Endothelial cell of umbilical vein (primary cell): ENCODE data around the gene ITPR1.
A peak's percentile ranks its signal among the peaks of the same experiment; 100 is the strongest.

Source experiments
- CTCF ChIP-seq, 2 donors: IDR thresholded peaks; 1 replicate in 1 of 2; 2 replicates in 1 of 2; pipeline ENCODE4 v1.5.1; 2011; ENCODE audit warnings: low read length in 2 of 2, mild to moderate bottlenecking in 2 of 2, moderate library complexity in 2 of 2, control low read depth in 1 of 2, inconsistent platforms in 1 of 2, low read depth in 1 of 2; ENCODE audit not compliant: insufficient read depth in 1 of 2; ENCODE audit errors: extremely low read depth in 1 of 2
- EZH2 ChIP-seq: IDR thresholded peaks from 2 replicates; pipeline ENCODE4 v1.6.1; 2012; ENCODE audit warnings: borderline replicate concordance, low read depth, mild to moderate bottlenecking, moderate library complexity, low read length, inconsistent platforms; ENCODE audit not compliant: severe bottlenecking
- GATA2 ChIP-seq: IDR thresholded peaks from 2 replicates; pipeline ENCODE4 v1.7.0; 2011; ENCODE audit warnings: low read depth, mild to moderate bottlenecking, moderate library complexity, mixed read lengths, low read length; ENCODE audit not compliant: insufficient read length, insufficient read depth
- JUN ChIP-seq: IDR thresholded peaks from 2 replicates; pipeline ENCODE4 v1.6.1; 2011; ENCODE audit warnings: borderline replicate concordance, low read depth; ENCODE audit not compliant: insufficient read length, insufficient read depth
- MYC ChIP-seq: IDR thresholded peaks from one replicate; pipeline ENCODE4 v1.6.1; 2011; ENCODE audit warnings: mild to moderate bottlenecking, low read depth, low read length
- POLR2A ChIP-seq: IDR thresholded peaks from 2 replicates; pipeline ENCODE4 v1.6.1; 2012; ENCODE audit warnings: low read depth, mild to moderate bottlenecking, control low read depth, low read length
- POLR2AphosphoS5 ChIP-seq: IDR thresholded peaks from 2 replicates; pipeline ENCODE4 v1.6.1; 2012; ENCODE audit warnings: low read depth, mild to moderate bottlenecking, control low read depth, low read length, moderate library complexity; ENCODE audit not compliant: insufficient read depth

- peak; percentile 29 for TF ChIP-seq POLR2AphosphoS5
- TF ChIP-seq CTCF (IDR thresholded peaks at IDR 0.05; ENCODE audit: extremely low read depth in 1 of 2, insufficient read depth in 1 of 2, low read depth in 1 of 2, low read length in 2 of 2), result no peak
- TF ChIP-seq EZH2, result no peak
- TF ChIP-seq JUN, result no peak
- TF ChIP-seq POLR2A, result peak; percentile 30
- no peak for TF ChIP-seq MYC
- peak; percentile 43 for TF ChIP-seq GATA2
These were observed 40.6 kb downstream of the ITPR1 start for GRCh38 chr3:4533489-4534443.
